NB4 (cell line): ENCODE results near the gene CBX5.

Experiments used
- DNase-seq: peaks from one replicate; pipeline ENCODE4 v3.0.0; 2010; ENCODE audit warnings: low read depth
- H3K4me3 ChIP-seq: one replicate; pipeline ENCODE4 v1.5.1; 2011; ENCODE audit warnings: mild to moderate bottlenecking, low read depth, low read length, moderate library complexity
- MYC ChIP-seq: IDR thresholded peaks from 2 replicates; pipeline ENCODE4 v1.6.1; 2011; ENCODE audit warnings: low read depth, low read length
- POLR2A ChIP-seq: IDR thresholded peaks from 2 replicates; pipeline ENCODE4 v1.6.1; 2011; ENCODE audit warnings: mild to moderate bottlenecking; ENCODE audit not compliant: insufficient read length; ENCODE audit errors: extremely low read depth
- TF ChIP-seq, protein P1 (sequence below): IDR thresholded peaks from one replicate; pipeline ENCODE4 v1.5.1; 2012; ENCODE audit warnings: low read depth, low read length
- TF ChIP-seq, protein P2 (sequence below): IDR thresholded peaks from 2 replicates; pipeline ENCODE4 v1.6.1; 2011; ENCODE audit warnings: low read depth, low read length

CBX5 gene

DNA sequence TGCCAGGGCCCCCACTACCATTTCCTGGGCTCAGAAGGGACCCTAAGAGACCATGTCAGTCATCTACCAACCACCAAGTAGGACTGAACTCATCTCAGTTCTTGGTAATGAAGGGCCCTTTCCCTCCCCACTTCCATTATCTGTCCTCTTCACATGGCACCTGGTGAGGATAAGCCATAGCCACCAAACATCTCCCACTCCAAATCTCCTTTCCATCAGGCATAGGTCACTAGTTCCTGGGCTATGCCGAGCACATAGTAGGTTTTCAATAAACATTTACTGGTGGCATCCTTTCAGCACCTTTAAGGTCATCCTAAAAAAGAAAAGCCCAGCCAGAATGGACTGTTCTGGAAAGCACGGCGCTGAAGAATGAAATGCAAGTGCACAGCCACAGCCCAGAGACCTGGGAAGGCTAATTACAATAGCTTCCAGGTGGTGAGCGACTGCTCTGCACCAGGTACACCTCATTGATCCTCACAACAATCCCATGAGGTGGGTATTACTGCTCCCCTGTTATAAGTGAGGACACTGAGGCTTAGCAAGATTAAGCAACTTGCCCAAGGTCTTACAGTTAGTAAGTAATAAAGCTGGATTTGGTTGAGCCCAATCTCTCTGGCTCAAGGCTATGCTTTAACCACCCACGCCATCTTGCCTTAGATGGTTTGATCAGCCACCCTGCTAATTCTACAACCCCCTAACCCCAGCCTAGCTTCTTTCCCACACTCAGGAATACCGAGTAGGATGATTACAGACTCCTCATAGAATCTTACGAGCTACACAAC lies 95.7 kb downstream of the CBX5 start:
- DNase-seq, result no peak
- TF ChIP-seq, protein P1, sequence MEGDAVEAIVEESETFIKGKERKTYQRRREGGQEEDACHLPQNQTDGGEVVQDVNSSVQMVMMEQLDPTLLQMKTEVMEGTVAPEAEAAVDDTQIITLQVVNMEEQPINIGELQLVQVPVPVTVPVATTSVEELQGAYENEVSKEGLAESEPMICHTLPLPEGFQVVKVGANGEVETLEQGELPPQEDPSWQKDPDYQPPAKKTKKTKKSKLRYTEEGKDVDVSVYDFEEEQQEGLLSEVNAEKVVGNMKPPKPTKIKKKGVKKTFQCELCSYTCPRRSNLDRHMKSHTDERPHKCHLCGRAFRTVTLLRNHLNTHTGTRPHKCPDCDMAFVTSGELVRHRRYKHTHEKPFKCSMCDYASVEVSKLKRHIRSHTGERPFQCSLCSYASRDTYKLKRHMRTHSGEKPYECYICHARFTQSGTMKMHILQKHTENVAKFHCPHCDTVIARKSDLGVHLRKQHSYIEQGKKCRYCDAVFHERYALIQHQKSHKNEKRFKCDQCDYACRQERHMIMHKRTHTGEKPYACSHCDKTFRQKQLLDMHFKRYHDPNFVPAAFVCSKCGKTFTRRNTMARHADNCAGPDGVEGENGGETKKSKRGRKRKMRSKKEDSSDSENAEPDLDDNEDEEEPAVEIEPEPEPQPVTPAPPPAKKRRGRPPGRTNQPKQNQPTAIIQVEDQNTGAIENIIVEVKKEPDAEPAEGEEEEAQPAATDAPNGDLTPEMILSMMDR, result no peak
- TF ChIP-seq, protein P2, sequence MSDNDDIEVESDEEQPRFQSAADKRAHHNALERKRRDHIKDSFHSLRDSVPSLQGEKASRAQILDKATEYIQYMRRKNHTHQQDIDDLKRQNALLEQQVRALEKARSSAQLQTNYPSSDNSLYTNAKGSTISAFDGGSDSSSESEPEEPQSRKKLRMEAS, result no peak
- TF ChIP-seq MYC (no peak), POLR2A (no peak)
- no peak overlapping the region for H3K4me3 ChIP-seq

DNA sequence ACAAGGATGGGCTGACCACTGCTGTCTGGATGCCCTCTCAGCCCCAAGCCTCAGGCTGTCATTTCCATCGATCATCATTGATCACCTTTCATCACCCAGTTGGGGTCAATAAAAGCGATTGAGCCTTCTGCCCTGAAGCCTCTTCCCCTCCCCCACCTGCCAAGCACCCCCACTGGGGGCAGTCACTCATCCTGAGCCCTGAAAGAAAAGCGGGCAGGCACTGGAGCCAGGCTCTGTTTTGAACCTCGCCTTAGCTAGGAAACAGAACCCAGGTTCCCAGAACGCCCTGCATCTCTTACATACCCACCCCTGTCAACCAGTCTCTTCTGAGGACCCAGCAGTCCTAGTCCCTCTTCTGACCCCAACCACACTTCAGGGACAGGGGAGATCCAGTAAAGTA lies 96.9 kb downstream of the CBX5 start:
- TF ChIP-seq POLR2A, result no peak
- TF ChIP-seq, protein P2, result no peak
- no peak for TF ChIP-seq MYC
- TF ChIP-seq, protein P1, result no peak
- no peak overlapping the region for H3K4me3 ChIP-seq
- DNase-seq, result no peak

DNA sequence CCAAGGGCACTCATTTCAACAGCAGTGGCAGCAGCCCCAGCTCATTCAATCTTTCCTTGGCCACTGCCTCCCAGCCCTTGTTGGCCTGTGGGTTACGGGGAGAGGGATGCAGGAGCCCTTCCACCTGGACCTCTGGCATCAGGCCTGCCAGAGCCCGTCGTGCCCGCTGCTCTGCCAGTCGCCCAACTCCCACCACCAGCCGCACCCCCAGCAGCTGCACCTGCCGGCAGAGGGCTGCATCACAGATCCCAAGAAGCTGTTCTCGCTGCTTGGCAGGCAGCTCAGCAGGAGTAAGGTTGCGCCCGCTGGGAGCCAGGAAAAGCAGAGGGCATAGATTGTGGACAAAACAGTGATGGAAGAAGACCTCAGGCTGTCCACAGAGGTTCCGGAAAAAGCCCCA lies 97.8 kb downstream of the CBX5 start:
- no peak for TF ChIP-seq MYC
- TF ChIP-seq, protein P1, result no peak
- TF ChIP-seq POLR2A, result no peak
- TF ChIP-seq, protein P2, result no peak
- DNase-seq, result no peak

More for the DNA sequence above, 97.8 kb downstream of the CBX5 start:
- no peak overlapping the region for H3K4me3 ChIP-seq
